HEK293T (cell line): Measurements from ENCODE around the gene CLCF1.

Source experiments
- BHLHE40 ChIP-seq: fragments of 450-650 bp; IDR thresholded peaks from 2 replicates; pipeline ENCODE4 v1.6.1; 2016; ENCODE audit warnings: mild to moderate bottlenecking, moderate library complexity, borderline replicate concordance
- ELF4 ChIP-seq: fragments of 450-650 bp; IDR thresholded peaks from 2 replicates; pipeline ENCODE4 v1.6.1; 2017; ENCODE audit warnings: antibody characterized with exemption
- L3MBTL2 ChIP-seq: fragments of 450-650 bp; conservative IDR thresholded peaks from 2 replicates; pipeline ENCODE4 v1.6.1; 2016; ENCODE audit warnings: mild to moderate bottlenecking
- LEF1 ChIP-seq: fragments of 450-650 bp; IDR thresholded peaks from 2 replicates; pipeline ENCODE4 v1.6.1; 2017; ENCODE audit warnings: mild to moderate bottlenecking, borderline replicate concordance
- NFRKB ChIP-seq: fragments of 450-650 bp; IDR thresholded peaks from 2 replicates; pipeline ENCODE4 v1.6.1; 2016; ENCODE audit warnings: mild to moderate bottlenecking, moderate library complexity
- SP1 ChIP-seq: fragments of 450-650 bp; IDR thresholded peaks from 2 replicates; pipeline ENCODE4 v1.6.1; 2017
- SUZ12 ChIP-seq: fragments of 450-650 bp; IDR thresholded peaks from 2 replicates; pipeline ENCODE4 v1.6.1; 2016; ENCODE audit warnings: mild to moderate bottlenecking
- TARDBP ChIP-seq: fragments of 450-650 bp; IDR thresholded peaks from 2 replicates; pipeline ENCODE4 v1.6.1; 2016
- ZNF384 ChIP-seq: fragments of 450-650 bp; IDR thresholded peaks from 2 replicates; pipeline ENCODE4 v1.6.1; 2016

GRCh38 chr11:67413266-67413849 is 40.0 kb upstream of the CLCF1 start:
- TF ChIP-seq L3MBTL2 = no peak
- no peak for TF ChIP-seq LEF1
- TF ChIP-seq NFRKB = no peak
- TF ChIP-seq BHLHE40 = no peak
- no peak for TF ChIP-seq SP1
- TF ChIP-seq ELF4 = no peak
- TF ChIP-seq ZNF384 = no peak
- no peak for TF ChIP-seq TARDBP
- no peak for TF ChIP-seq SUZ12
